Measurements from ENCODE around the gene CCDC12.

The CCDC12 gene

DNA sequence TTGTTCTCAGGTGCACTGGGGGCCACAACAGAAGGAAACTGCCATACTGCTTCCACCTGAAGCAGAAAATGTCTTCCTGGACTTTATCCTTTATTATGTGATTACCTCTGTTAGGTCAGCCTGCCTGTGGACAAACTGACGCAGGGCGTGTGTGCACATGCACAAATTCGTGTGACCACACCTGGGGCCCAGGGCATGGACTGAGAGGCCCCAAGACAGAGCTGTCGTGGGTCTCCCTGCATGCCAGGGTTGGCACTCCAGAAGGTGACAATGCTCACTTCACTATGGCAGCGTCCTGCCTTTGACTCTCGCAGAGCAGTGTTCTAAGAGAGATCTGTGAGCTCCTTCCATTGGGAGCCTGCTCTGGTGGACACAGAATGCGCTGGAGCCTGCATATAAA lies 34.5 kb downstream of the CCDC12 start:
- DNase-seq (ENCODE audit: low read depth in 2 of 2, low spot score in 1 of 2), result no peak

GRCh38 chr3:46939578-46940445 lies 36.7 kb downstream of the CCDC12 start:
- DNase-seq (ENCODE audit: low read depth in 2 of 2, low spot score in 1 of 2), result no peak

DNA sequence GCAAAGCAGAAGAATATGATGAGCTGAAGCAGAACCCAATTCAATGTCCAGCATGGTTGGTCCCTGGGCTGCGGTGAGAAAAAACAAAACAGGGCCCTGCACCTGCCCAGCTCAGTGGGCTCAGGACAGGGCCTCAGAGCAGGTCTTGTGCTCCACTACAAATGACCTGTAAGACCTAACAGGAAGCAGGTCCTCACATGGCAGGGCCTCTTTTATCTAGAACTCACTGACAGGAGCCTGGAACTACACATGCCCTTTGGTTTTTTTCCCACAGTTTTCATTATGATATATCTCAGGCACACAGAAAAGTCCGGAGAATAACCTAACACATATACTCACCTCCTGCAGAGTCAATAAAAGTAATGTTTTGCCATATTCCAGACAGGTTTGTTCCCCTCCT lies 38.4 kb downstream of the CCDC12 start:
- DNase-seq (ENCODE audit: low read depth in 2 of 2, low spot score in 1 of 2), result no peak

DNA sequence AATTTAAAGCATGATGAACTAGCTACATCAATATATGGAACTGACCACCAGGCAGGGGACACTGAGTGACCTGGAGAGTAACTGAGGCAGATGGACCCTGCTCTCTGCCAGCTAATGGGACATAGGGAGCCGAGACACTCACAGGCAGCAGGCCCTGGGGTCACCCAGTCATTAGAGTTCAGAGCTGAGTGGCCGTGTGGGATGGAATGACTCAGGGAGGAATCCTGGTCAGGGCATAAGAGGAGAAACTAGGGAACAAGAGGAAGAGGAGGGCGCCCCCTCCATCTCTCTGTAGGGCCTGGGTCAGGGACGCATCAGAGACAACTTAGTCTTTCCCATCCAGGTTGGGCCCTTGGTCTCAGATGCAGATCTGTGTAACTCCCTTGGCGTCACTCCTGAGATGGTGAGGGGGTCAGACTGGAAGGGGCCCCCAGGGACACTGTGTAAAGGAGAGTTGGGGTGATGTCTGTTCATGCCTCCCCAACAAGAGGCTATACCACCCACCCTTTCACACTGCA lies 39.8 kb downstream of the CCDC12 start:
- DNase-seq (ENCODE audit: low read depth in 2 of 2, low spot score in 1 of 2), result no peak

DNA sequence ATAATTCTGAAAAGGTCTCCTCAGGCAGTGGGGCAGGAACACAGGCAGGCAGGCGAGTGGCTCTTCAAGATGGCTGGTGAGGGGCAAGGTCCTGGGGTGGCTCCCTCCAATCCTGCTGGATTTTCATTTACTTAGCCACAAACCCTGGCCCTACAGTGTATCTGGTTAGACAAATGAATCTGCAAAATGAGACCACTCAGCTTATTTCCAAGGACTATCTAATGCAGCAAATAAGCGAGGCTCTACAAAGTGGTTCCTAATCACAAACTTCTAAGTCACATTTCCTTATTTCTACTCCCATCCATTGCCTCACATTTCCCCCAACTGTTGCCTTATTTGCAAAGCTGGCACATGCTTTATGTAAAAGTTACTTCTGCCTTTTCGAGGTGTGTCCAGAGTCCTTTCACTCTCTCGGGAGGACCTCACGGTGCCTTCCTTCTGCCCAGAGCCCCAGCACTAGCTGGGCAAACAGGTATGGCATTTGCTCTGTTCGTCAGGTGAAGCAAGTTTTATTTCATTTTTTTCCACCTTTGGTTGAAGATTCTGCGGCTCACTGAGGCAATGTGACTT lies 40.5 kb downstream of the CCDC12 start:
- no peak for DNase-seq (ENCODE audit: low read depth in 2 of 2, low spot score in 1 of 2)

- DNase-seq (ENCODE audit: low read depth in 2 of 2, low spot score in 1 of 2), result no peak
Observed at GRCh38 chr3:46935168-46935858, 41.2 kb downstream of the CCDC12 start.

DNA sequence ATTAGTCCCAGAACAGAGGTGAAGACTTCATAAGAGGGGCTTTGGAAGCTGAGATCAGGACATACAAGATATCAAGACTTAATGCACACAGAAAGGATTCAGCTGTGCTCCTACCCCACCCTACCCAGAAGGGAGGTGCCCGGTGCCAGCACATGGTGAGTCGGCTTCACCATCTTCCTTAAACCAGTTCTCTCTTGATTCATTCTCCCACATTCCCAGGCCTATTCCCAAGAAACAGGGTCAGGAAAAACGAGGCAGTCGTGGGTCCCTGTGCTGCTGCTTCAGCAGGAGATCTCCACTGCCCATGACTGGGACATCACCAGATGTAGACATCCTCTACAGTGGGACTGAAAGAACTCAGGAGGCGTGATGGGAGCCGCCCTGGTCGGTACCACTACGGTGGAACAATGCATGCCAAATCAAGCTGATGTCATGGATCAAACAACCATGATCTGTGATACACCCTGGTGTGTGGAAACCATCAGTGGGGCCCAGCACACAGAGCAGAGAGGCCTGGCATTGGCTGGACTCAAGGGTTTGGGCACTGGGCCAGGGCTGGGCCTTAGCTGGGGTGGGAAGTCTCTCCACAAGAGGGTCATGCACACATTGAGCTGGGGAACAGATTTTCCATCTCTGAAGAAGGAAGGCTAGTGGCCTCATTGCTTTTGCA lies 41.9 kb downstream of the CCDC12 start:
- DNase-seq (ENCODE audit: low read depth in 2 of 2, low spot score in 1 of 2), result no peak

- no peak for DNase-seq (ENCODE audit: low read depth in 2 of 2, low spot score in 1 of 2)
Observed at GRCh38 chr3:46934072-46934471, 42.5 kb downstream of the CCDC12 start.

DNA sequence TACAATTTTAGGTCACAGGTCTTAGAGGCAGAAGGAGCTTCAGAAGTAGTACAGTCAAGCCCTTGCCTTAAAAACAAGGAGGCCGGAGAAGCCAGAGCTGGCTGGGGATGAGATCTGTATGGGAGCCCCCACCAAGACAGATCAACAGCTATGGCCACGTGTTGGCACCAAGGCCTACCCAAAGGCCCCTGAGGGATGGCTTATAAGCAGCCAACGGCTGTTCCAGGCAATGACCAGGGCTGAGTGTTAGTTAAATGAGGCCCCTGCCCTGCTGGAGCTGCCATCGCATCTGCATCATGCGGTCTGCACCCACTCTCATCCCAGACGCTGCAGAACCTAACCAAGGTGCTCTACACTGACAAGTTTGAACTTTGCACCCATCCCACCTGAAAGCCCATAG lies 43.3 kb downstream of the CCDC12 start:
- no peak for DNase-seq (ENCODE audit: low read depth in 2 of 2, low spot score in 1 of 2)

DNA sequence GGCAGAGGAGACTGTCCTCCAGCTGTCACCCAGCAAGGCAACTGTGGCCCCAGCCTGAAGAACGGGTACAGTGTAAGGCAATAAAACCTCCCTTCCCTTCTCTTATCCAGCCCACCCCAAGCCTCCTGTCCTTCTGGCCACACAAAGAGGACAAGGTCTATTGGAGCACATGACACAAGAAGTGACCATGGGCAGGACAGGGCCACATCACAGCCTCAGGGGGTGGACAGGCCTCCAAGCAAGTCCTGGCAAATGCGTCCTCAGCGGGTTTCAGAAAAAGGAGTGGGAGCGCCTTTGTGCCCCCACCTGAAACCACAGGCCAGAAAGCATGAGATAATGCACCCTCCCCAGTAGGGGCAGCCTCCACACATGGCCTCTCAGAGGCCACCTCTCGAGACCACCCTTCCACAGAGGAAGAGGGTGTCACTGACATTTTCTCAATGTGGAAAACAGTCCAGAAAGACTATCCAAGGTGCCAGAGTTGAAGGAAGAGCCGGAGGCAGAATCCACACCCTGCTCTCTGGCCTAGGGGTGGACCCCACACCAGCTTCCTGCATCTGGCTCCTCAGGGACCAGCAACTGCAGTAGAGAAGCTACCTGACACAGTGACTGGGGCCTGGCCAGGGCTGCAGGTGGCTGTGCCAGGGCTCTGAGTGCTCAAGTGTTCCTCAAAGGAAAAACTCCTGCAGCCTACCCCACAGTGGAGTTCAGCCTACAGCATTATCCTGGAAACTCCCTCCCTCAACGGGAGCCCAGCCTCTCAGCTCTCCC lies 43.9 kb downstream of the CCDC12 start:
- DNase-seq (ENCODE audit: low read depth in 2 of 2, low spot score in 1 of 2), result no peak

GRCh38 chr3:46931631-46932331 lies 44.8 kb downstream of the CCDC12 start:
- no peak for DNase-seq (ENCODE audit: low read depth in 2 of 2, low spot score in 1 of 2)

- no peak for DNase-seq (ENCODE audit: low read depth in 2 of 2, low spot score in 1 of 2)
Observed at GRCh38 chr3:46930945-46931403, 45.6 kb downstream of the CCDC12 start.

- DNase-seq (ENCODE audit: low read depth in 2 of 2, low spot score in 1 of 2), result no peak
Observed at GRCh38 chr3:46930166-46930944, 46.2 kb downstream of the CCDC12 start.

DNA sequence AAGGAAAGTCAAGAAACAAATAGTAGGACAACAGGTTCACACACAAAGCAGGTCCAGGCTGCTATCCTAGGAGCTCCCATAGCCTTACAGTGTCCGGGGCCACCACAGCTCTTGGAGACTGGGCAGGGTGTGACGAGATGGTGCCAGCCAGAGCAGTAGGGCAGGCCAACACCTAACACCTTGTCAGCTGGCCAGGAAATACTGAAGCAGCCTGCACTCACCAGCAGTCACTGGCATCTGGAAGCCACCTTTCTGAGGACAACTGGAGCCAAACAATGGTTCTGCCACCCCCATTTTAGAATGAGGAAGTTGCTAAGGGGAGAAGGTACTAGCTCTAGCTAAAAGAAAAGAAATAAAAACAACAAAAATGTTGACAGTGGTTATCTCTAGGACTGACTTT lies 47.2 kb downstream of the CCDC12 start:
- DNase-seq (ENCODE audit: low read depth in 2 of 2, low spot score in 1 of 2), result no peak

DNA sequence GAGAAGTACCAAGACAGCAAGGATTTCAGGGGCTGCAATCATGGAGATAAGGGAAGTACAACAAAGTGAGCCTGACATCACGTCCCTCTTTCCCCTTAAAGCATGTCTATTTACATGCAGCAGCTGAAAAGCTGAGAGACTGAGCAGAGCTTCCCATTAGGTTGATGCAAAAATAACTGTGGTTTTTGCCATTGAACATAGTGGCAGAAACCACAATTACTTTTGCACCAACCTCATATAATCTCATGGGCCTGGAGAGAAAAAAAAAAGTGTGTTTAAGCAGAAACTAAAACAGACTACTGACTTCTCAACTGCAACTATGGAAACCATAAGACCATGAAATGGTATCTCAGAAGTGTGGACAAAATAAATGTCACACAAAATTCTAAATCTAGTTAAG lies 48.3 kb downstream of the CCDC12 start:
- DNase-seq (ENCODE audit: low read depth in 2 of 2, low spot score in 1 of 2), result no peak

DNA sequence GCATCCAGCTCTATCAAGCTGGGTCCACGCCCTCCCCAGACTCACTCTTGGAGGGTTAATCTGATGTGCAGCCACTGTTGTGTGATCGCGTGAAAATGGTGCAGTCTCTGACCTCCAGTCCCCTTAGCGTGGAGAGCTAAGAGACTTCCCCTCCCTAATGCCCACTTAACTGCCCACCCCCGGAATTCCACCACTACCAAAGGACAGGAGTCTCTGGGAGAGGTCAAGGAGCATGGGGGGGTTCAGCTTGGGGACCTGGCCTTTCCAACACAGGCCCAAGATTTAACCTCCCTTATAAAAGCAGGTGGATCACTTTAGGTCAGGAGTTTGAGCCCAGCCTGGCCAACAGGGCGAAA lies 48.8 kb downstream of the CCDC12 start:
- no peak for DNase-seq (ENCODE audit: low read depth in 2 of 2, low spot score in 1 of 2)

DNA sequence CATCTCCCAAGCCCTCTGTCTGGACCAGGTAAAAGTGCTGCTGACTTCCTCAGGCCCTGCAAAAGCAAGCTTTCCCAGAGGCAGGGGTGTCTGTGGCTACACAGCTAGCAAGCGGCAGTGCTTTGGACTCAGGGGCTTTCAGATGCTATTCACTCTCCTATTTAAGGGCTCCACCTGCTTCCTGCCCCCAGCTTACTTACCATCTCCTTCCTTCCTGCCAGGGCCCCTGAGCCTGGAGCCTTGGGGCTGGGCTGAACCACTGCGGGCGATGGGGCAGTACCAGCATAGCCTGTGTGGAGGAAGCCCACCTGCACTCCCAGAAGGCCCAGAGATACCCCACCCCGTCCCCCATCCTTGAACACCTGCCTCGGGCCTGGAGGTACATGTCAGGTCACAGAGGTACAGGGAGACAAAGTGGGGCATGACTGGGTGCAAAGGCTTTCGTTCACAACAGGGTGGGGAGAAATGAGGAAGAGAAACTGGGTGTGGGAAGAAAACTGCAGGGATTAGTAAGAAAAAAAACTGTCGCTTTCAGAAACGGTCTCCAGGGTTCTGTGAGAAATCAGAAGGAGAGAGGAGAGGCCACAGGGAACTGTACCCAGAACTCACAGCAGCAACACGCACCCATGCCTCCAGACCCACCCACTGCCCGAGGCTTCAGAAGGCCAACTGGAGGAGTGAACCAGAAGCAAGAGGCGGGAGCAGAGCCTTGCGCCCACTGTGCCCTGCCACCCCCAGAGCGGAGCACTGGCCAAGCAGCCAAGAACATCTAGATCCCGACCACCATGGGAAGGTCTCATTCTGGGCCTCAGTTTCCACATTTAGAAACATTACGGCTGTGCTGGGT lies 49.5 kb downstream of the CCDC12 start:
- DNase-seq (ENCODE audit: low read depth in 2 of 2, low spot score in 1 of 2), result no peak

- no peak for DNase-seq (ENCODE audit: low read depth in 2 of 2, low spot score in 1 of 2)
Observed at GRCh38 chr3:46926447-46926846, 50.1 kb downstream of the CCDC12 start.
